ENCODE results near the gene UVRAG.

DNA sequence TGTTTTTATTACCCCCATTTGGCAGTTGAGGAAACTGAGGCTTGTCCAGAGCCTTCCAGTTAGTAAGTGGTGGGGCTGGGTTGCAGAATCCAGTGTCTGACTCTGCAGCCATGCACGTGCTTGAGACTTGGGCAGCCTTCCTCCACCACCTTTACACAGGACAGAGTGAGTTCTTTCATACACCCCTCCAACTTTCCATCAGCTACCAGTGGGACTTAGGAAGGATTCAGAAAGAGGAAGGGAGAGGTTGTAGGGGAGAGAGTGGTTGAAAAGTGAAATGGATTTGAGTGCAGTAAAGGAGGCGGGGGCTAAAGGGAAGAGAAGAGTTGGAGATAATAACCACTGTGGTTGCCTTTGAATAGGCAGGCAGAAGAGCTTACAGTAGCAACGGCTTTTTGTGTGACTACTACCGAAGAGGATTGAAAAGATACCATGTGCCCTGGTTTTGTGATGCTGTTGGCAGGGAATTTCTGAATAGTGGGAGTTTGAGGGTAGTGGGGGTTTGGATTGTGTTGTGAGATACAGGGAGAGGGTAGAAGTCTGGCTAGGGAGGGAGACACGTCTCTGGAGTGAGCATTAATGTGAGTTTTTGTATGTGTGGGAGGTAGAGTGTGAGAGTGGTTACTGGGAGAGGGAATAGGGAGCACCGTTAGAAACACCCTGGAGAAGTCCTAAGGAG is 1.7 kb downstream of the UVRAG start:
- TF ChIP-seq EZH2 (conservative IDR thresholded peaks at IDR 0.05; ENCODE audit: low read depth, low read length) (no peak), ZIK1 (CRISPR knock-in tag; IDR thresholded peaks at IDR 0.05; ENCODE audit: borderline replicate concordance, low read depth) (no peak)

Data from HepG2 (cell line).